HG02938 (cell line): Measurements from ENCODE around the gene ROCK2.
"Not testable (repeated sequence)": the region's sequence is repeated elsewhere in the genome, so short reads cannot be mapped to it uniquely, and the experiment has no call there.

Experiments used
- ATAC-seq: cut with Tn5 transposase; IDR thresholded peaks from one replicate; pipeline ENCODE4 v1.9.1; 2021; ENCODE audit warnings: mild to moderate bottlenecking, moderate library complexity; ENCODE audit not compliant: unreplicated experiment

Gene ROCK2

DNA sequence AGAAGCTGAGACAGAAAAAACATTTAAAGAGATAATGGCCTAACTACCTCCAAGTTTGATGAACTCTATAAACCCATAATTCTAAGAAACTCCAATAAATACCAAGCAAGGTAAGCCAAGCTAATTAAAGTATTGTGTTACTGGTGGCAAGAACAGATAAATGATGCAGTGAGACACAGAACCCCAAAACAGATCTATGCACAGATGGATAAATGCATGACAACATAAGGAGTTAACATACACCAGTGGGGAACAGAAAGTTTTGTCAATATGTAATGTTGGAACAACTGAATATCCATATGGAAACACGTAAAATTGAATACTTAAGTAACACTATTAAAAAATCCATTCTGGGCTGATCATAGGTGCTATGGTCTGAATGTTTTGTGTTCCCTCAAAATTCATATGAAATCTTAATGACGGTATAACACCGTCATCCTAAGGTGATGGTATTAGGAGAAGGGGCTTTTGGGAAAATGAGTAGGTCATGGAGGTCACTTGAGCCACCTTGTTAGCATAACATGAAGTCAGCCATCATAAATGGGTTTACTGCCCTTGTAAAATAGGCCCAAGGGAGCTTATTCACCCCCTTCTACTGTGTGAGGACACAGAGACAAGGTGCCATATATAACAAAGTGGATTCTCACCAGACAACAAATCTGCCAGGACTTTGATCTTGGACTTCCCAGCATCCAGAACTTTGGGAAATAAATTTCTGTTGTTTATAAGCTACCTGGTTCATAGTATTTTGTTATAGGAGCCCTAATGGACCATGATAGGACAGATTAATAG lies 102.8 kb downstream of the ROCK2 start:
- no peak for ATAC-seq

- ATAC-seq, result no peak
Measured at GRCh38 chr2:11239666-11240462, 104.6 kb downstream of the ROCK2 start.

DNA sequence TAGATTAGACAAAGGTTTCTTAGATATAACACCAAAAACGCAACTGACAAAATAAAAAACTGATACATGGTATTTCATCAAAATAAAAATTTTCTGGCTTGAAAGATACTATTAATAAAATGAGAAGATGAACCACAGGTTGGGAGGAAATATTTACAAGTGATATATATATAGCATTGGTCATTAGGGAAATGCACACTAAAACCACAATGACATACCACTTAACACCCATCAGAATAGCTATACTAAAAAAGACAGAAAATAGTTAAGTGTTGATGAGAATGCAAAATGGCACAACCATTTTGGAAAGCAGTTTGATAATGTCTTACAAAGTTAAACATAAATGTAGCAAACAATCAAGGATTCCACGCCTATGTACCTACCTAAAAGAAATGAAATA lies 105.3 kb downstream of the ROCK2 start:
- no peak for ATAC-seq

DNA sequence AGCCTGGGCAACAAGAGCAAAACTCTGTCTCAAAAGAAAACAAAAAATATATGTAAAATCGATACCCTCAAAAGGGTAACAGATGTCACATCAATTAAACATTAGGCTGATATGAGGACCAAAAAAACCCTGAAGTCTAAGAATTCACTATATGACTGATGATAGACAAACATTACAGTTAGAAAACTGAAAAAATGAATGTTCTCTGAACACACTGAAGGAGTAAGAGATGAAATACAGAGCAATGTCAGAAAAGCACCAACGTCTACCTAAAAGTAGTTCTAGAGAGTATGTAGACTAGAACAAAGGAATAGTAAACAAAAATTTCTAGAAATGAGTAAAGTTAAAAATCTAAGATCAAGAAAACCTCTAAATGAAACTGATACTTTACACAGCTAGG lies 107.3 kb downstream of the ROCK2 start:
- ATAC-seq, result no peak

DNA sequence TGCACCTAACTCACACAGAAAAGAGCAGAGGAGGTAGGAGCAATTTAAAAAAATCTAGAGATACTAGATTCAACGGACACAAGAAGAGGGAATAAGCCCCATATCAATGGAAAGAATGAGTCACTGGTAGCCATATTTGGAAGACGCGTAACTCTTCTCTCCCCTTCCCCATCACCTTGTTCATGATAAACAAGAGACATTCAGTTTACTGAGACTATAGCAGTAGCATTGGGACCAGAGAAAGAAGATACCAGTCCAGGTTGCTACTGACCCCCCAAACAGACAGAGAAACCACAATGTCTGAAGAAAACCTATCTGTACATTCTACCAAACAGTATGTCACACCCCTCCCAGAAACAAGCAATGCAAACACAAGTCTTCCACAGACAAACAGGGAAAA lies 108.1 kb downstream of the ROCK2 start:
- ATAC-seq, result no peak

- no peak for ATAC-seq
Measured at GRCh38 chr2:11235583-11235982, 108.9 kb downstream of the ROCK2 start.

DNA sequence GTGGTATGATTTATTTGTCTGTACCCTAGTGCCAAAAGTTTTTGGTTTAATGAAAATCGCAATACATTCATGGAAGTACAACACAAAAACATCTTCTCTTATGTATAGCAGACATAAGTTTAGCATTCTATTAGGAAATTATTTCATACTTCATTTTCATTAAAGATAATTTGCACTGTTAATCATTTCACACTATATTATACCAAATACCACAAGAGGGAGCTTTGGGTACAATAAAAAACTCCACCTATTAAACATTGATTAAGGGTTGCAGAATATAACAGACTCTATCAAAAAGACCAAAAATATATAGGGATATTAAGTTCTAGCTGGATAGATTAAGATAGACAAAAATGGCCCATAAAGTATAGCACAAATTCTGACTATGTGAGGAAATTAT lies 110.1 kb downstream of the ROCK2 start:
- ATAC-seq, result no peak

GRCh38 chr2:11231193-11231592 lies 113.2 kb downstream of the ROCK2 start:
- not testable (repeated sequence) for ATAC-seq

DNA sequence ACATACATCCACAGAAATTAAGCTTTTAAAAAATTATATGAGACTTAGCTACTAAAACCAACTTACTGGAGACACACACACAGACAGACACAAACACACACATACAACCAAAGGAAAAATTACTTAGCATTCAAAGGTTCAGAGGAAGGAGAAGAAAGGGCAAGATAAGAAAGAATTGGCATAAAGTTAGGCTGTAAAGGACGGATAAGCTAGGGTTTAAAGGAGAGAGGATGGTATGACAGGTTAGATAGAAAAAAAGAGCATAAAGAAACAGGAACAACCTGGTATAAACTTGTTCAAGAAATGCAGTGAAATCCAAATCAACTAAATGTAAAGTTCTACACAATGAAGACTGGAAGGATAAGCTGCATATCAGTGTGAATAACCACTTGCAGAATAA lies 115.7 kb downstream of the ROCK2 start:
- no peak for ATAC-seq

DNA sequence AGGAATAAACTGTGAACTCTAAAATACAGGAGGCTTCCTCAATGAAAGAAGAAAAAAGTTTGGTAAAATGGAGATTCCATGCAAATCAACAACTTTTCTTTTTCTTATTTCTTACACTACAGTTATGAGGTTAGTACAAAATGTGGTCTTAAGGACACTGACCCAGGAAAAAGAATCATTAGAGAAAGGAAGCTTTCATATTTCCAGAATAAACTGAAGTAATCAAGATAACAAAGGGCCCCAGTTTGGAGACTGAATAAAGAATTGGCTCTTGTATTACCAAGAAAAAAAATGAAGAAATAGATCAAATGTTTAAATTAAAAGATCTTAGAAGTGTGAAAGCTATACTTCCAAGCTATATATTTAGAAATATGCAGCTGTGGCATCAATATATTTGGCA lies 116.8 kb downstream of the ROCK2 start:
- ATAC-seq, result no peak

DNA sequence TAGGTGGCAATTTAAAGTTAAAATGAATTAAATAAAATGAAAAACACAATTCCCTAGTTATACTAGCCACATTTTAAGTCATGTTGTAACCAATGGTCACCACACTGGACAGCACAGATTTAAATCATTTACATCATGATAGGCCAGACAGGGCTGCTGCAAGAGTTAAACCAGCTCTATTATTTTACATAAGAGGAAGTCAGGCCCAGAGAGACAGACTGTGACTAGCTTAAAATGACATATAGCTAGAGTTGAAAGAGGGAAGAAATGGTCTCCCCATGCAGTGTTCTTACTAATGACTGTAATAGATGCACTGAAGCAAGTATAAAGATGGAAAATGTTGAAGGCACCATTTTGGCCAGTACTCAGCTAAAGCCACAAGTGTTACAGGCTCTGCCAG lies 119.5 kb downstream of the ROCK2 start:
- no peak for ATAC-seq

- ATAC-seq, result no peak
Measured at GRCh38 chr2:11222845-11223244, 121.6 kb downstream of the ROCK2 start.

DNA sequence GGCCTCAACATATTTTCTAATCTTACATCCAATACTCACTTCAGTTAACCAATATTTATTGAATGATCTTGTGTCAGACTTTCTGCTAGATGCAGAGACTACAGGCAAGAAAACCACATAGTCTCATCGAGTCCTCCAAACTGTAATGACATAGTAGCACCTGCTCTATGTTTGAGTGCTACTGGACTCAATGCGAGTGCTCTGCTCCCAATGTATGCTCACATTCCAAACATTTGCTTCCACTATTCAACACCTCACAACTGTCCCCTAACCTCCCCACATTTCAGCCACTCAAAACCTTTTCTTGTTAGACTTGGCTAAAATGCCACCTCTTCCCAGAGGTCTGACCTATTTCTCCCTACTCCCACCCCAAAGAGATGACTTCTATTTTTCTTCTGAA lies 124.0 kb downstream of the ROCK2 start:
- ATAC-seq, result no peak

- no peak for ATAC-seq
Measured at GRCh38 chr2:11215407-11215806, 129.0 kb downstream of the ROCK2 start.

- ATAC-seq, result no peak
Measured at GRCh38 chr2:11214770-11215169, 129.7 kb downstream of the ROCK2 start.

GRCh38 chr2:11213975-11214374 lies 130.5 kb downstream of the ROCK2 start:
- no peak for ATAC-seq

- ATAC-seq, result no peak
Measured at GRCh38 chr2:11213090-11213638, 131.3 kb downstream of the ROCK2 start.

DNA sequence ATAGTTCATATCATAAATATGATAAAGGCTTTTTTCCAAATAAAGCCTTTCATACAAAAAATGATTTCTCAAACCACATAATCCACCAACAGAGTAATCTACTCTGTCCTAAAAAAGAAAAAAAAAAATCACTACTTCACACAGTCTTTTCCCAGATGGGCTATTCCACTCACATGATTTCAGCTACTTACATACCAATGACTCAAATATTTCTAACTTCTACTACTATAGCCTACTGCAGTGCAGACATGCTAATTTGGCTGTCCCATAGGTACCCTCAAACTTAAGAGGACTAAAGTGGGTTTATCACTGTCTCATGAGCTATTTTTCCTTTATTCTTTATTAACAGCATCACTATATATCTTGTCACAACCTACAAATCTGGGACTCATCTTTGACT lies 131.8 kb downstream of the ROCK2 start:
- no peak for ATAC-seq

- ATAC-seq, result no peak
Measured at GRCh38 chr2:11208083-11208482, 136.4 kb downstream of the ROCK2 start.

- ATAC-seq, result no peak
Measured at GRCh38 chr2:11203480-11203879, 141.0 kb downstream of the ROCK2 start.

- no peak for ATAC-seq
Measured at GRCh38 chr2:11201969-11202368, 142.5 kb downstream of the ROCK2 start.

GRCh38 chr2:11200651-11201050 lies 143.8 kb downstream of the ROCK2 start:
- no peak for ATAC-seq
